ENCODE results near the gene ICE1. TPM values are rescaled to one million over a fixed set of nuclear protein-coding genes. Genes with fewer than 3 reads are reported as not detected.
A peak's percentile ranks its signal among the peaks of the same experiment; 100 is the strongest.

Gene ICE1
- polyA plus RNA-seq (2011; rRNA removed) (17.8 and 23.4 TPM in 2 replicates), polyA minus RNA-seq (2011; rRNA and poly(A)+ RNA removed) (33.6 and 43.2 TPM in 2 replicates)

GRCh38 chr5:5421961-5422818 lies at the start of gene ICE1:
Gene ICE1, plus strand, starts transcription at chr5:5422677. Its CDS starts 239 bp downstream, at chr5:5422916.
- TF ChIP-seq, protein P1, sequence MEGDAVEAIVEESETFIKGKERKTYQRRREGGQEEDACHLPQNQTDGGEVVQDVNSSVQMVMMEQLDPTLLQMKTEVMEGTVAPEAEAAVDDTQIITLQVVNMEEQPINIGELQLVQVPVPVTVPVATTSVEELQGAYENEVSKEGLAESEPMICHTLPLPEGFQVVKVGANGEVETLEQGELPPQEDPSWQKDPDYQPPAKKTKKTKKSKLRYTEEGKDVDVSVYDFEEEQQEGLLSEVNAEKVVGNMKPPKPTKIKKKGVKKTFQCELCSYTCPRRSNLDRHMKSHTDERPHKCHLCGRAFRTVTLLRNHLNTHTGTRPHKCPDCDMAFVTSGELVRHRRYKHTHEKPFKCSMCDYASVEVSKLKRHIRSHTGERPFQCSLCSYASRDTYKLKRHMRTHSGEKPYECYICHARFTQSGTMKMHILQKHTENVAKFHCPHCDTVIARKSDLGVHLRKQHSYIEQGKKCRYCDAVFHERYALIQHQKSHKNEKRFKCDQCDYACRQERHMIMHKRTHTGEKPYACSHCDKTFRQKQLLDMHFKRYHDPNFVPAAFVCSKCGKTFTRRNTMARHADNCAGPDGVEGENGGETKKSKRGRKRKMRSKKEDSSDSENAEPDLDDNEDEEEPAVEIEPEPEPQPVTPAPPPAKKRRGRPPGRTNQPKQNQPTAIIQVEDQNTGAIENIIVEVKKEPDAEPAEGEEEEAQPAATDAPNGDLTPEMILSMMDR (IDR thresholded peaks at IDR 0.05; ENCODE audit: low read depth, low read length) = no peak
- DNase-seq (ENCODE audit: low read depth, low spot score) = peak; percentile 97
- CTCF ChIA-PET = interaction anchor here (0.6 to 1.5 kb wide), 5 partner anchors 11 to 281 kb away, joined by 3 to 9 read pairs (median 6); partner anchors contain the start of gene ADAMTS16
- POLR2A ChIA-PET = interaction anchor here (0.5 kb wide), 1 partner anchor 146 kb away, joined by 4 read pairs; no protein-coding TSS in a partner anchor
- H3K27ac ChIP-seq (ENCODE audit: low read depth, low read length) = peak within 1 kb of the TSS; percentile 99
- no peaks in the 10 kb centered on the region for H3K9me3 ChIP-seq (ENCODE audit: control insufficient read depth, insufficient read depth, low read length)
- H3K27me3 ChIP-seq (ENCODE audit: control insufficient read depth, insufficient read depth, low read length) = no peaks in the 10 kb centered on the region
- H3K4me3 ChIP-seq (ENCODE audit: low read depth, low read length) = peak within 1 kb of the TSS; percentile 92

- no peak for DNase-seq (ENCODE audit: low read depth, low spot score)
These were observed 49.5 kb upstream of the ICE1 start for GRCh38 chr5:5372930-5373329.

GRCh38 chr5:5373351-5373989 lies 49.0 kb upstream of the ICE1 start:
- H3K9me3 ChIP-seq (ENCODE audit: control insufficient read depth, insufficient read depth, low read length) = peaks cover 6% of the 10 kb centered on the region; the same call in 1 of the 2 replicates
- H3K4me3 ChIP-seq (ENCODE audit: low read depth, low read length) = no peak overlapping the region
- H3K27ac ChIP-seq (ENCODE audit: low read depth, low read length) = no peak overlapping the region
- no peak for DNase-seq (ENCODE audit: low read depth, low spot score)
- no peaks in the 10 kb centered on the region for H3K27me3 ChIP-seq (ENCODE audit: control insufficient read depth, insufficient read depth, low read length)
- TF ChIP-seq, protein P1 (IDR thresholded peaks at IDR 0.05; ENCODE audit: low read depth, low read length) = no peak
- POLR2A ChIA-PET = no interaction called here
- CTCF ChIA-PET = no interaction called here

More at GRCh38 chr5:5372930-5373329, 49.5 kb upstream of the ICE1 start:
- Histone ChIP-seq H3K4me3 (ENCODE audit: low read depth, low read length) (no peak overlapping the region), H3K9me3 (ENCODE audit: control insufficient read depth, insufficient read depth, low read length) (peaks cover 6% of the 10 kb centered on the region; the same call in 1 of the 2 replicates), H3K27me3 (ENCODE audit: control insufficient read depth, insufficient read depth, low read length) (no peaks in the 10 kb centered on the region), H3K27ac (ENCODE audit: low read depth, low read length) (no peak overlapping the region)
- TF ChIP-seq, protein P1 (IDR thresholded peaks at IDR 0.05; ENCODE audit: low read depth, low read length) = no peak
- CTCF ChIA-PET = no interaction called here
- POLR2A ChIA-PET = no interaction called here

DNA sequence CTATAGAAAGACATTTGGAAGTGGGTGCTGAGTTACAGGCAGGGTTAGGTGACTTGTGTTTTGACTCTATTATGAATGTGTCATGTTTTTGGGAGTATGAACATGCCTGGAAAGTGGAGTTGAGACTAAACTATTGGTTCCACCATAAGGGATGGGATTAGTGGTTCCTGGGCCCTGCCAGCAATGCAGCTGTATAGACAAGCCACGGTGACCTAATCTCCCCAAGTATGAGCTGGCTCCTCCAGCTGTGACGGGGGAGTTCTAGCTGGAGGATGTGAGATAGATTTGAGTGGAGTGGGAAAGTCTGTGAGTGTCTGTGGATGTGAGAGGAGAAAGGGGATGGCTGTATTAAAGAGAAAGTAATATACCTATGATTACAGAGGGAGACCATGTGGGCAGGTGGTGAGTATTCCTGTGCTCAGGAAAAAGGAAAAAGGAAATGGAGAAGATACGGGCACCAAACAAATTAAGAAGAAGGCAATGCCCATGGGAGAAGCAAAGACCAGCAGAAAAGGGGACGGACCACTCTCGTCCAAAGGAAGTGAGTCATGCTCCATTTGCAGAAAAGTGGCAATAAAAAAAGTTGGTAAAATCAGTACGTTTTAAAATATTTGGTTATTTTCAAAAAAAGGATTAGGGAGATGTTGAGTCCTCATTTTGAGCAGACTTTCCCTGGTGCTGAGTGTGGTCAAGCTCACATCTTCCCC lies 48.3 kb upstream of the ICE1 start:
- Histone ChIP-seq H3K27me3 (ENCODE audit: control insufficient read depth, insufficient read depth, low read length) (no peaks in the 10 kb centered on the region), H3K9me3 (ENCODE audit: control insufficient read depth, insufficient read depth, low read length) (peaks cover 6% of the 10 kb centered on the region; the same call in 1 of the 2 replicates), H3K27ac (ENCODE audit: low read depth, low read length) (no peak overlapping the region), H3K4me3 (ENCODE audit: low read depth, low read length) (no peak overlapping the region)
- POLR2A ChIA-PET = no interaction called here
- no peak for DNase-seq (ENCODE audit: low read depth, low spot score)
- TF ChIP-seq, protein P1 (IDR thresholded peaks at IDR 0.05; ENCODE audit: low read depth, low read length) = no peak
- CTCF ChIA-PET = no interaction called here

Measured in AG04450 (cell line).